Hippocampal formation (tissue), 2 donors: Measurements from ENCODE around the gene CD300LB.
A peak's percentile ranks its signal among the peaks of the same experiment; 100 is the strongest.
"Not testable (repeated sequence)": the region's sequence is repeated elsewhere in the genome, so short reads cannot be mapped to it uniquely, and the experiment has no call there.

Experiments
- DNase-seq, 2 donors: peaks; one replicate each; lab custom pipeline; 2025; lab: John Stamatoyannopoulos, UW

The CD300LB gene

DNA sequence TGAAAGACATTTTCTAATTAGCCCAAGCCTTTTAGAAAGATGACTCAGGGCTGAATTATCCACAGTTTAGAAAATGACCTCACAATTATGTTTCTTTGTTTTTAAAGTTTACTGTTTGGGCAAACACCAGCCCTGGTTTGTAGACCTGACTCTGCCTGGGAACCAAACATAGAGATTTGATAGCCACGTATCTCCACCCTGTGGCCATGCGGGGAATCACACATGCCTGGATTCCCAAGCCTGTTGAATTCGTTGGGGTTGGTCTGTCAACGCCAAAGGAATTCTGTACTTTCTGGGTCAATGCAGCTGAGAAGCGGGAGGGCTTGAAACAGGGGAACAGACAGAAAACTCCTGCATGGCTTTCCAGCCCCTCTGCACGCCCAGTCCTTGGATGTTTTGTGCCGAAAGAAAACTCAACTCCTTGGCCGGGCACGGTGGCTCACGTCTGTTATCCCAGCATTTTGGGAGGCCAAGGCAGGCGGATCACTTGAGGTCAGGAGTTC lies 37.9 kb downstream of the CD300LB start:
- DNase-seq: peak; percentile 59 to 63

DNA sequence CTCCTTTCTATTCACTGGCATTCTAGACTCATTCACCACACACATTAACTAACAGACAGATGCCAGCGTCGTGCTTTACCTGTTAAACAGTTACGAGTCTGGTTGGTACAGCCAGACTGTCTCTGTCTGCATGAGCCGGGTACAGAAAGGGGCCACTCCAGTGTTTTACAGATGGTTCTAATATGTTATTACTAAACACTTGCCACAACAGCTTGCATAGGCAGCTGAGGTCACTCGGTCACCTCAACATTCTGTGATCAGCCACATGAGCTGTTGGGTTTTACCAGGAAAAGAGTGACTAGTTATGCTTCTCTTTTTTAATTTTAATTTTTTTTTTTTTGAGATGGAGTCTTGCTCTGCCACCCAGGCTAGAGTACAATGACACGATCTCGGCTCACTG lies 39.6 kb downstream of the CD300LB start:
- DNase-seq: no peak

DNA sequence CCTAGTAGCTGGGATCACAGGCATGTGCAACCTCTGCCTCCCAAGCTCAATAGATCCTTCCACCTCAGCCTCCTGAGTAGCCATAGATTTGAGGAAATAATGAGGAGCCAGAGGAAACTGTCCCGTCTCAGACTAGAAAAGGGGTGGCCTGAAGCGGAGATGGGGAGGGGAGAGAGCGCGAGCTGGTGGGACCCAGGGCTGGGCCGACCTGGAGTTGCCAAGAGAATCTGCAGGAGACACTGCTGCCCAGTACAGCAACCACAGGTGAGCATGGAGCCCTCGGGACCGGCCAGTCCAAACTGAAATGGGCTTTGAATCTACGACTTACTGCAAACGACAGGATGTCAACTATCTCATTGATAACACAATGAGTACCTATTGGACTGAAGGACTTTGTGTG lies 40.6 kb downstream of the CD300LB start:
- no peak for DNase-seq

DNA sequence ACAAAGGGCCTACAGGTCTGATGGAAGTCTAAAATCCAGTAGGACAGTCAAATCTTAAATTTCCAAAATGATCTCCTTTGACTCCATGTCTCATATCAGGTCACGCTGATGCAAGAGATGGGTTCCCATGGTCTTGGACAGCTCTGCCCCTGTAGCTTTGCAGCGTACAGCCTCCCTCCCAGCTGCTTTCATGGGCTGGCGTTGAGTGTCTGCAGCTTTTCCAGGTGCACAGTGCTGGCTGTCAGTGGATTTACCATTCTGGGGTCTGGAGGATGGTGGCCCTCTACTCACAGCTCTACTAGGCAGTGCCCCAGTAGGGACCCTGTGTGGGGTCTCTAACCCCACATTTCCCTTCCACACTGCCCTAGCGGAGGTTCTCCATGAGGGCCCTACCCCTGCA lies 43.0 kb downstream of the CD300LB start:
- DNase-seq: not testable (repeated sequence)

DNA sequence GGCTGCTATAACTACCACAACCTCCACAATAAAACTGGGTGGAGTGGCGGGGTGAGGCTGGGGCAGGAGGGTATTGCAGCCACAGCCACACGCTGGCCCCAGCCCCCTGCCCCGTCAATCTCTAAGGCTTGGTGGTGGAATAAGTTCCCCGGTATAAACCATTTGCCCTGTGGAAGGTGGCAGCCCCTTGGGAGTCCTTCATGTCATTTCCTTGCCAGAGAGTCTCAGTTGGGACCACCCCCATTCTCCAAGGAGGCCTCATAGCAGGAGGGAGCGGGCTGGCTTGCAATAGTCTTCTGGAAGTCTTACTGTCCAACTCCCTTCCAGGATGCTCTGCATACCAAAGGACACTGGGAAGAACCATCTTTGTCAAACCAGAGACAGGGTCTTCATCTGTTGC lies 45.4 kb downstream of the CD300LB start:
- DNase-seq: no peak

DNA sequence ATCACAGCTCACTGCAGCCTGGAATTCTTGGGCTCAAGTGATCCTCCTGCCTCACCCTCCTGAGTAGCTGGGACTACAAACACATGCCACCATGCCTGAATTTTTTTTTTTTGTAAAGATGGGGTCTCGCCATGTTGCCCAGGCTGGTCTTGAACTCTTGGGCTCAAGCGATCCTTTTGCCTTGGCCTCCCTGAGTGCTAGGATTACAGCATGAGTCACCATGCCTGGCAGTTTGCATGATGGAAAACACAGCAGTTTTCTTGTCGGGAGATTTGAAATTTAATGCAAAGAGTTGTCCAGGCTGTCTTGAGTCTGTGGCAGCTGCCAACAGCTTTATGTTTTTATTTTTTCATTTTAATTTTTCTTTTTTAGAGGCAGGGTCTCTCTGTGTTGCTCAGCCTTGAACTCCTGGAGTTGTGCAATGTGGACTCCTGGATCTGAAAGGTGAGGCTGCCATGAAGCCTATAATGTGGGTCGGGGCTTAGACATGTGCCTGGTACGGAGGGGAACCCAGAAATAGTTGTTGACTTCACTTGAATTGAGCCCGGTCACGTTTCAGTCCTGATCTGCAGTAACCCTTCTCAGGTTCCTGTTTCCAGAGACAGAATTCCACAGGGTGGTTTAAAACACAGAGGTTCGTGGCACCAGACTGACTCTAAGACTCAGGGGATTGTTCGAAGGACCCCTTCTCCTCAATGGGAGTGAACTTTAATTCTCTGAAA lies 46.1 kb downstream of the CD300LB start:
- DNase-seq: no peak

DNA sequence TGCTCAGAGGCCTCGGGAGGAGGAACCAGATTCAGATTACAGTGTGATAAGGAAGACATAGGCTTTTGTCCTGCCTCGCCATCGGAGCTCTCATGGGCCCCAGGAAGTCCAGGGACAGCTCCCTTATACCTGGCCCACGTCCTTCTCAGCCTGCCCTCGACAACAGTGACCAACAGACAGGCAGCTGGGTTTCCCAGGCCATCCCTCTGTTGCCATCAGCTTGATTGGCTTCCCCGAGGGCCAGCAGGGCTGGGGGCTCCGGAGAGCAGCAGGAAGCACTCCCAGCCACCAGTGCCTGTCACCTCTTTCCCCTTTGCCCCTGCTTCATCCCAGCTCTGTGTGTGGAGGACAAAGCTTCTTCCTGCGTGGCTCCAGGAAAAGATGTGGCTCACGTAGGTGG lies 47.2 kb downstream of the CD300LB start:
- no peak for DNase-seq

DNA sequence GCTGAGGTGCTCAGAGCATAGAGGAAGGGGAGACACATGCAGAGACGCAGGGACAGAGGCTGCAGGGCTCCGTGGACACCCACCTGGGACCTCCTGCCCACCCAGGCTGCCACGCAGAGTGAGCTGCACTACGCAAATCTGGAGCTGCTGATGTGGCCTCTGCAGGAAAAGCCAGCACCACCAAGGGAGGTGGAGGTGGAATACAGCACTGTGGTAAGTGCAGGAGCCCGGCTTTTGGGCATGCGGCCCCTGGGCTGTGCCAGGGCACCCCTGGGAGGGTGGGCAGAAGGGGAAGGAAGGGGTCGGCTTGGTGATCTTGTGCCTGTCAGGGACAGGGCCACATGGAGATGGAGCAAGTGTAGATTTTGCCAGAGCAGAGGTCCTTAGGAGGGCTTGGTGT lies 49.7 kb downstream of the CD300LB start:
- DNase-seq: no peak

DNA sequence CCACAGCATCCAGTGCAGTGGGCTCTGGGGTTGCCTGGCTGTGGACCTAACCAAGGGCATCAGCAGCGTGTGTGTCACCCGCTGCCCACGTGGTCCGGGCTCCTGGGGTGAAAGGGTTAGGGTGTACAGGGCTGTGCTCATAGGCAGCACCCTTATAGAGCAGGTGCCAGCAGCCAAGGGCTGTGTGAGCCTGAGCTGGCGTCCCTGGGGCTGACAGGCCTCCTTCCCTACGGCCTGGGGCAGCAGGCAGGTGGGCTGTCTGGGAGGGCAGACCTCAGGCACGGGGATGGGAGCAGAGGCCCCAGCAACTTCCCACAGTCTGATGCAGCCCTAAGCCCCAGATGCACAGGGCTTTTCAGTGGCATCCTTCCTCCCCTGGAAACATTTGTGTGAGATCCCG lies 51.0 kb downstream of the CD300LB start:
- DNase-seq: no peak

DNA sequence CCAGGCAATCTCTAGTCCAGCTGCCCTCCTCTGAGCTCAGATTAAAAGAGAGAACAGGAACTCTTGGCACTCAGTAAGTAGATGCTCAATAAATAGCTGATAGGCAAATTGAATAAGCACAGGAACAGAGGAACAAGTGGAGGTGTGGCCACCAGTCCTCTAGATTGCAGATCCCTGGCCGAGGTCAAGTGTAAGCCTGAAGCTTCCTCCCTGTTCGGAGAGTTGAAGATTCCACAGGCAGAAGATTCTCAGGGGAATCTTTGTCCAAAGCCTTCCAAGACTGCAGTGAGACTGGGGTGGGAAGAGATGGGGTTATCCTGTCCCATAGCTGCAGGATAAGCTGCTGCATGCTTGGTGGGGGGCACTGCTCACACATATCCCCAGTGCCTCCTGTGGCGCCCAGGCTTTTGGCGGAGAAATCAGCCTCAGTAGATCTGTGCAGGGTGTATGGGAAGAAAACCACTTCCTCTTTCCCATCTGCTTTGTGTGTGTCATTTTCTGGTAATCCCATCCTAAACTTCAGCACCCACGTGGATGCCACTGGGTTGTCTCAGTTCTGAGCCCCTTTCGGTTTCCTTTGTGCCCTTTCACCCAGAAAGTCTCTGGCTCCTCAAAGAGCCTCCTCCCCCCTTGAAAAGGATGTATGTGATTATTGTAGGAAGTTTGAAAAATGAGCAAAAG lies 52.7 kb downstream of the CD300LB start:
- peak; percentile 11 to 16 for DNase-seq

DNA sequence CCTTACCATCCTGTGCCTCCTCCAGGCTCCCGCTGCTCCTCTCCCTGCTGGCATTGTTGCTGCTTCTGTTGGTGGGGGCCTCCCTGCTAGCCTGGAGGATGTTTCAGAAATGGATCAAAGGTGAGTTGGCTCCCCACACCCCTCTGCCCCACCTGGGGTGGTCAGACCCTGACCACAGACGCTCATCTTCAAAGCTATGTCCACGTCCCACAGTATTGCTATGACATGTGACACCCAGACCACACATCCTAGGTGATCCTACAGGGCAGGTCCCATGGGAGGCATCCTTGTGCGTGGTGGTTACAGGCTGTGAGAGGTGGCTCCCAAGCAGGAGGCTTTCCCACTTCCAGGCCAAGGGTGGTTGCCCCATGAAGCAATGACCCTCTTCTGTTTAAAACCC lies 53.9 kb downstream of the CD300LB start:
- DNase-seq: no peak

DNA sequence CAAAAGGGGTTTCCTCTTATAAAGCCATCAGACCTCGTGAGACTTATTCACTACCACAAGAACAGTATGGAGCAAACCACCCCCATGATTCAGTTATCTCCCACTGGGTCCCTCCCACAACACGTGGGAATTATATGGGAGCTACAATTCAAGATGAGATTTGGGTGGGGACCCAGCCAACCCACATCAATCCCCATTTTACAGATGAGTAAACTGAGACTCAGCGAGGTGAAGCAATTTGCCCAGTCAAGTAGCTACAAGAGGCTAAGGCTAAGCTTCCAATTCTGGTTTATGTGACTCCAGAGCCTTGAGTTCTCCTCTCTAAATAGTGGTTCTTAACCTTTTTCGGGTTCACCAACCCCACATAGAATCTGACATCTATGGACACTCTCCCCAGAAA lies 56.1 kb downstream of the CD300LB start:
- DNase-seq: no peak

DNA sequence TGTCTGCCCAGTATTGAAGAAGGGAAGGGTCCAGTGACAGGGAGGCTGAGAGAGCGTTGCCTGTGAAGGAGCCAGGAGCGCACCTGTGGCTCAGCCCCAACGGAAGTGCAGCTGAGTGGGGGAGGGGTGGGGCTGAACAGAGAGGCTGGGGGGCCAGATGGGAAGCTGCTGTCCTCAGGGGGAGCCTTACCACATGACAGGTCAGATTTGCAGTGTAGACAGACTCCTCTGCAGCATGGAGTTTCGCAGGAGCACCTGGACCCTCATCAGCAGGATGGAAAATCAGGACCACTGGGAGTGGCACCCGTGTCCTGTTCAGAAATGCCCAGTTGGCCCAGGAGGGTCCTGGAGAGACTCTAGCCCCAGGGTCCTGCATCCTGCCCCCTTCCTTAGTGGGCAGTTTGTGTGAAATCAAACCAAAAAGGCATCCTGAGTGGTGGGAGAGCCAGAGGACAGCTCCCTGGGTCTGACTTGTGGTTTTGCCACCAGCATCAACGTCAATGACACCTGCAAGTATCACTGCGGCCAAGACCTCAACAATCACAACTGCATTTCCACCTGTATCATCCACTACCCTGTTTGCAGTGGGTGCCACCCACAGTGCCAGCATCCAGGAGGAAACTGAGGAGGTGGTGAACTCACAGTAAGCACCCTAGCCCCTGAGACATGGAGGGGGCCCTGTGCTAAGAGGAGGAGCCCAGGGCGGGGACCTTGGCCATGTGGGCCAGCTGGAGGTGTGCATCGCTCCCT lies 57.1 kb downstream of the CD300LB start:
- DNase-seq: no peak

DNA sequence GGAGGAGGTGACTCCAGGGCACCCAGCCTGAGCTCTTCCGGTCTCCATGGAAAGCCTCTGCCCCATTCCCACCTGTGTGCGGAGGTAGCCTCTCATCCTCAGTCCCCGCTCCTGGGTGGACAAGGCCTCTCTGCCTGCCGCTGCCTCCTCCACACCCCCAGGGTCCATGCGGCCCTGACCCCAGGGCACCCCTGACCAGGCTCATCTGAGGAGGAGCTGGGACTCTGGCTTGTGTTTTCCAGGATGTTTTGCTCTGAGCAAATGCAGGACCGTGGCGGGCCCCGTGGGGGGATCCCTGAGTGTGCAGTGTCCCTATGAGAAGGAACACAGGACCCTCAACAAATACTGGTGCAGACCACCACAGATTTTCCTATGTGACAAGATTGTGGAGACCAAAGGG lies 58.0 kb downstream of the CD300LB start:
- no peak for DNase-seq

DNA sequence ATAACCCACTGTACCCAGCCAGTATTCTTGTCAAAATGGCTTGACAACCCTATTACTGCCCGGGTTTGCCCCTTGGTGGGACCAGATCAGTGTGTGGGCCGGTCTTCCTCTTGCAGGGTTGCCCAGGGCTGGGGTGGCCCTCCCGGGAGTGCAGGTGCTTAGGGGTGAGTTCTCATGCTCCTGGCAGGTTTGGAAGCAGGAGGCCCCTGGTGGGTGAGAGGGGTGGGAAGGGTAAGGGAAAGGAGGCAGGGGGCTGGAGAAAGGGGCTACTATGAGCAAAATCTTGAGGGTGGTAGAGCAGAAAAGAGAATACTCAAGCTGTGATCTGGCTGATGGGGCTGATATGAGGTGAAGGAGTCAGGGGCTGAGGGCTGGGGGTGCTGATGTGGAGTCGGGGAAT lies 58.4 kb downstream of the CD300LB start:
- DNase-seq: no peak

DNA sequence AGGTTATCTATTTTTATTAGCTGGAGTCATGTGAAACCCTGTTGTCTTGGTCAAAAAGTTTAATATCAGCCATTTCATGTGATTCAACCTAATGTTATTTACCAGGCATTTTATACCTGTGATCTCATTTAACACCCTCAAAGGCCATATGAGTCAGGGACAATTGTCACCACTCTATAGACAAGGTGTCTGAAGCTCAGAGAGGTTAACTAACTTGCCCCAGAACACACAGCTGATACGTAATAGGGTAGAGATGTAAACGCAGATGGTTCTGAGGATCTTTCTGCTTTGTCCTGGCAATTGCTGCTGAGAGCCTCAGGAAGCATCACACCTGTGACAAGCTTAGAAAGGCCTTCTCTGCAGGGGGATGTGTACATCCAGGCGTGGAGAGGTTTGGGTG lies 59.9 kb downstream of the CD300LB start:
- no peak for DNase-seq
